ENCODE results near the gene PREPL.
A peak's percentile ranks its signal among the peaks of the same experiment; 100 is the strongest.

- TF ChIP-seq CTCF (IDR thresholded peaks at IDR 0.05) = peak; percentile 12 to 39 (median 15)
- TF ChIP-seq POLR2A (IDR thresholded peaks at IDR 0.05) = no peak
- TF ChIP-seq POLR2AphosphoS5 (IDR thresholded peaks at IDR 0.05) = no peak
Measured at GRCh38 chr2:44342854-44343253, 18.4 kb downstream of the PREPL start.
